ENCODE results near the gene SGCB. TPM values are rescaled to one million over a fixed set of nuclear protein-coding genes. Genes with fewer than 3 reads are reported as not detected.

The SGCB gene
- total and polyA plus RNA-seq, 2 donors (not counting 1 experiment from before 2014, with no cell fraction given), result 2.3 to 9.7 TPM

GRCh38 chr4:51997647-51998046 is 40.5 kb downstream of the SGCB start:
- no peak overlapping the region for H3K4me2 ChIP-seq (replicated peaks; ENCODE audit: low read depth, low read length, poor library complexity, severe bottlenecking)
- no peak for DNase-seq
- POLR2A ChIA-PET, result no interaction called here
- no peak overlapping the region for H2AFZ ChIP-seq (ENCODE audit: insufficient read depth, low read depth, low read length, poor library complexity, severe bottlenecking)
- H3K27me3 ChIP-seq (replicated peaks in 1 of 4; ENCODE audit: control extremely low read depth in 1 of 4, control insufficient read depth in 3 of 4, insufficient read depth in 4 of 4, low read length in 3 of 4), result no peaks in the 10 kb centered on the region
- H4K20me1 ChIP-seq (ENCODE audit: control insufficient read depth, insufficient read depth, low read length, poor library complexity, severe bottlenecking), result no peaks in the 10 kb centered on the region
- CTCF ChIA-PET, result no interaction called here
- ATAC-seq (ENCODE audit: low read depth), result no peak
- H3K79me2 ChIP-seq (ENCODE audit: control insufficient read depth, insufficient read depth, low read length), result no peaks in the 10 kb centered on the region
- peaks cover 0 to 6% (median 0%) of the 10 kb centered on the region in 3 donors for H3K9me3 ChIP-seq (ENCODE audit: control extremely low read depth in 1 of 3, control insufficient read depth in 2 of 3, insufficient read depth in 1 of 3, low read length in 2 of 3)
- H3K27ac ChIP-seq (ENCODE audit: low read length in 2 of 2), result no peak overlapping the region
- TF ChIP-seq EZH2 (IDR thresholded peaks at IDR 0.05; ENCODE audit: borderline replicate concordance, insufficient read depth, low read depth, low read length, poor library complexity, severe bottlenecking) (no peak), CTCF (IDR thresholded peaks at IDR 0.05) (no peak)
- no peaks in the 10 kb centered on the region for H3K9me3 Mint-ChIP-seq (ENCODE audit: insufficient read depth)
- no peaks in the 10 kb centered on the region for H3K4me1 Mint-ChIP-seq
- H3K36me3 ChIP-seq (replicated peaks in 1 of 2; ENCODE audit: control extremely low read depth in 1 of 2, control insufficient read depth in 1 of 2, extremely low read depth in 1 of 2, insufficient read depth in 2 of 2, low read length in 1 of 2), result no peaks in the 10 kb centered on the region
- H3K27me3 Mint-ChIP-seq, result peaks cover 3% of the 10 kb centered on the region
- H3K4me3 Mint-ChIP-seq, result no peak overlapping the region
- intact Hi-C loops (cut with micrococcal nuclease), result no loop called here
- H3K4me1 ChIP-seq (ENCODE audit: control insufficient read depth in 2 of 2, insufficient read depth in 2 of 2, low read length in 2 of 2), result no peaks in the 10 kb centered on the region
- H3K9ac ChIP-seq (ENCODE audit: low read length), result no peak overlapping the region
- H3K27ac Mint-ChIP-seq, result no peak overlapping the region
- no peak overlapping the region for H3K4me3 ChIP-seq (ENCODE audit: control extremely low read depth in 1 of 5, extremely low read depth in 1 of 5, insufficient read depth in 1 of 5, low read depth in 2 of 5, low read length in 4 of 5)

GRCh38 chr4:51995647-51996220 is 42.4 kb downstream of the SGCB start:
- Mint-ChIP-seq H3K4me1 (no peaks in the 10 kb centered on the region), H3K27me3 (peaks cover 3% of the 10 kb centered on the region), H3K4me3 (no peak overlapping the region), H3K9me3 (ENCODE audit: insufficient read depth) (no peaks in the 10 kb centered on the region), H3K27ac (no peak overlapping the region)
- ATAC-seq (ENCODE audit: low read depth), result no peak
- 78% methylated on average over 17 of the region's 20 CpGs for WGBS (ENCODE audit: insufficient coverage)
- Histone ChIP-seq H3K27me3 (replicated peaks in 1 of 4; ENCODE audit: control extremely low read depth in 1 of 4, control insufficient read depth in 3 of 4, insufficient read depth in 4 of 4, low read length in 3 of 4) (no peaks in the 10 kb centered on the region), H3K79me2 (ENCODE audit: control insufficient read depth, insufficient read depth, low read length) (no peaks in the 10 kb centered on the region), H3K36me3 (replicated peaks in 1 of 2; ENCODE audit: control extremely low read depth in 1 of 2, control insufficient read depth in 1 of 2, extremely low read depth in 1 of 2, insufficient read depth in 2 of 2, low read length in 1 of 2) (no peaks in the 10 kb centered on the region), H3K9me3 (ENCODE audit: control extremely low read depth in 1 of 3, control insufficient read depth in 2 of 3, insufficient read depth in 1 of 3, low read length in 2 of 3) (peaks cover 0 to 6% (median 0%) of the 10 kb centered on the region in 3 donors), H3K27ac (ENCODE audit: low read length in 2 of 2) (no peak overlapping the region), H3K4me1 (ENCODE audit: control insufficient read depth in 2 of 2, insufficient read depth in 2 of 2, low read length in 2 of 2) (no peaks in the 10 kb centered on the region), H3K9ac (ENCODE audit: low read length) (no peak overlapping the region), H4K20me1 (ENCODE audit: control insufficient read depth, insufficient read depth, low read length, poor library complexity, severe bottlenecking) (no peaks in the 10 kb centered on the region), H2AFZ (ENCODE audit: insufficient read depth, low read depth, low read length, poor library complexity, severe bottlenecking) (no peak overlapping the region), H3K4me2 (replicated peaks; ENCODE audit: low read depth, low read length, poor library complexity, severe bottlenecking) (no peak overlapping the region), H3K4me3 (ENCODE audit: control extremely low read depth in 1 of 5, extremely low read depth in 1 of 5, insufficient read depth in 1 of 5, low read depth in 2 of 5, low read length in 4 of 5) (no peak overlapping the region)
- no peak for DNase-seq
- ChIA-PET CTCF (no interaction called here), POLR2A (no interaction called here)
- intact Hi-C loops (cut with micrococcal nuclease), result no loop called here
- TF ChIP-seq EZH2 (IDR thresholded peaks at IDR 0.05; ENCODE audit: borderline replicate concordance, insufficient read depth, low read depth, low read length, poor library complexity, severe bottlenecking) (no peak), CTCF (IDR thresholded peaks at IDR 0.05) (no peak)

Small RNA genes within 50 kb of the gene (small RNA-seq; reads per million reads assigned to genes)
- gene AC104784.1 (ENCODE audit: insufficient read length, low read depth, low replicate concordance), result not detected

Other genes starting within 250 kb of the SGCB start
- 39.7 and 45.8 TPM in 2 replicates for gene DCUN1D4, start 195.1 kb downstream of the SGCB start, total RNA-seq
- gene DCUN1D4, start 195.1 kb downstream of the SGCB start, polyA plus RNA-seq, result 15.1 and 20.3 TPM in 2 replicates
- gene LRRC66, start 17.9 kb downstream of the SGCB start, total RNA-seq, result 0.44 and 0.78 TPM in 2 replicates
- gene LRRC66, start 17.9 kb downstream of the SGCB start, polyA plus RNA-seq, result 0.17 and 0.37 TPM in 2 replicates
- 1.9 and 2.0 TPM in 2 replicates for gene SPATA18, start 13.0 kb upstream of the SGCB start, total RNA-seq
- 0.13 and 0.42 TPM in 2 replicates for gene SPATA18, start 13.0 kb upstream of the SGCB start, polyA plus RNA-seq

Measured in B cell (primary cell).